HepG2 (cell line): ENCODE measurements around the gene TNFAIP8L1. TPM values are rescaled to one million over a fixed set of nuclear protein-coding genes. Genes with fewer than 3 reads are reported as not detected.

Experiments
- CC2D1A ChIP-seq: sonication (generic); formaldehyde crosslinking; IDR thresholded peaks from 2 replicates; pipeline ENCODE4 v1.8.1; 2023; ENCODE audit warnings: mild to moderate bottlenecking, missing genetic modification reagents
- E2F2 ChIP-seq: sonication (generic); formaldehyde crosslinking; IDR thresholded peaks from 2 replicates; pipeline ENCODE4 v1.4.0; 2020; ENCODE audit warnings: missing genetic modification reagents, borderline replicate concordance
- FIP1L1 ChIP-seq: fragments of 200-400 bp; formaldehyde crosslinking; IDR thresholded peaks from 2 replicates; pipeline ENCODE4 v1.6.1; 2018; ENCODE audit warnings: low read depth, mild to moderate bottlenecking, low read length, moderate library complexity, borderline replicate concordance; ENCODE audit not compliant: insufficient read depth
- GLI4 ChIP-seq: sonication (generic); formaldehyde crosslinking; IDR thresholded peaks from 2 replicates; pipeline ENCODE4 v1.5.1; 2020; ENCODE audit warnings: missing genetic modification reagents, mild to moderate bottlenecking, moderate library complexity, borderline replicate concordance
- HIVEP1 ChIP-seq: sonication (generic); formaldehyde crosslinking; IDR thresholded peaks from 2 replicates; pipeline ENCODE4 v1.4.0; 2020; ENCODE audit warnings: mild to moderate bottlenecking, missing genetic modification reagents
- PRPF4 ChIP-seq: fragments of 200-400 bp; formaldehyde crosslinking; IDR thresholded peaks from 2 replicates; pipeline ENCODE4 v1.6.1; 2016; ENCODE audit warnings: low read length, low read depth; ENCODE audit not compliant: poor library complexity, severe bottlenecking
- RORA ChIP-seq: sonication (generic); formaldehyde crosslinking; IDR thresholded peaks from 2 replicates; pipeline ENCODE4 v1.5.0; 2020; ENCODE audit warnings: mild to moderate bottlenecking, missing genetic modification reagents, moderate library complexity
- SP2 ChIP-seq: sonication (generic); formaldehyde crosslinking; IDR thresholded peaks from 2 replicates; pipeline ENCODE4 v1.5.1; 2020; ENCODE audit warnings: mild to moderate bottlenecking, missing genetic modification reagents
- ZFP37 ChIP-seq: sonication (generic); formaldehyde crosslinking; IDR thresholded peaks from 2 replicates; pipeline ENCODE4 v1.4.0; 2020; ENCODE audit warnings: missing genetic modification reagents, borderline replicate concordance
- ZNF136 ChIP-seq: sonication (generic); formaldehyde crosslinking; IDR thresholded peaks from 2 replicates; pipeline ENCODE4 v1.8.1; 2022; ENCODE audit warnings: low read depth, mild to moderate bottlenecking, moderate library complexity, missing genetic modification reagents
- ZNF350 ChIP-seq: sonication (generic); formaldehyde crosslinking; IDR thresholded peaks from 2 replicates; pipeline ENCODE4 v1.4.0; 2020; ENCODE audit warnings: mild to moderate bottlenecking, low read depth, missing genetic modification reagents, borderline replicate concordance
- ZNF609 ChIP-seq: sonication (generic); formaldehyde crosslinking; IDR thresholded peaks from 2 replicates; pipeline ENCODE4 v1.4.0; 2020; ENCODE audit warnings: mild to moderate bottlenecking, missing genetic modification reagents, borderline replicate concordance
- polyA plus RNA-seq, 8 experiments: library from polyadenylated mRNA; depleted of rRNA in 3 of 8; stranded (reverse) in 7 of 8; unstranded in 1 of 8; fragments of >200 nt; fragmentation: Illumina TruSeq in 4 of 8; extraction: Trizol in 4 of 8; gene quantifications; 2 replicates each; pipeline versions ENCODE4 v1.2.1 to v1.2.3, GENCODE V29; 2011 to 2016; ENCODE audit warnings: low read depth in 4 of 8, missing spikeins in 1 of 8, mixed read lengths in 1 of 8; ENCODE audit not compliant: insufficient read depth in 1 of 8
- total RNA-seq, 5 experiments: library from RNA; depleted of rRNA; stranded (reverse); fragments of >200 nt; fragmentation: Illumina TruSeq; extraction: Trizol; gene quantifications; 2 replicates each; pipeline ENCODE4 v1.2.3, GENCODE V29; 2016; ENCODE audit warnings: low read depth in 1 of 5
- TF ChIP-seq, protein P1 (sequence below): sonication (generic); formaldehyde crosslinking; IDR thresholded peaks from 2 replicates; pipeline ENCODE4 v1.4.0; 2020; ENCODE audit warnings: mild to moderate bottlenecking, missing genetic modification reagents
- TF ChIP-seq, protein P2 (sequence below): sonication (generic); formaldehyde crosslinking; IDR thresholded peaks from 2 replicates; pipeline ENCODE4 v1.4.0; 2020; ENCODE audit warnings: mild to moderate bottlenecking, missing genetic modification reagents
- TF ChIP-seq, protein P3 (sequence below): fragments of 450-650 bp; IDR thresholded peaks from 2 replicates; pipeline ENCODE4 v1.6.1; 2017

The TNFAIP8L1 gene
- total and polyA plus RNA-seq, 2 of the 13 experiments (the other 11 are each of a cell fraction or from before 2014, with no cell fraction given) = 13.4 to 21.4 TPM

- TF ChIP-seq E2F2 (CRISPR knock-in tag) (no peak; the same call in 1 of the 2 replicates), CC2D1A (CRISPR knock-in tag) (no peak), PRPF4 (no peak), ZNF609 (CRISPR knock-in tag) (no peak; the same call in 1 of the 2 replicates), RORA (CRISPR knock-in tag) (no peak), ZNF350 (CRISPR knock-in tag) (no peak), ZNF136 (CRISPR knock-in tag) (no peak), HIVEP1 (CRISPR knock-in tag) (no peak), FIP1L1 (no peak), SP2 (peak; percentile 41; the same call in 1 of the 2 replicates), ZFP37 (CRISPR knock-in tag) (no peak), GLI4 (CRISPR knock-in tag) (no peak)
- TF ChIP-seq, protein P1, sequence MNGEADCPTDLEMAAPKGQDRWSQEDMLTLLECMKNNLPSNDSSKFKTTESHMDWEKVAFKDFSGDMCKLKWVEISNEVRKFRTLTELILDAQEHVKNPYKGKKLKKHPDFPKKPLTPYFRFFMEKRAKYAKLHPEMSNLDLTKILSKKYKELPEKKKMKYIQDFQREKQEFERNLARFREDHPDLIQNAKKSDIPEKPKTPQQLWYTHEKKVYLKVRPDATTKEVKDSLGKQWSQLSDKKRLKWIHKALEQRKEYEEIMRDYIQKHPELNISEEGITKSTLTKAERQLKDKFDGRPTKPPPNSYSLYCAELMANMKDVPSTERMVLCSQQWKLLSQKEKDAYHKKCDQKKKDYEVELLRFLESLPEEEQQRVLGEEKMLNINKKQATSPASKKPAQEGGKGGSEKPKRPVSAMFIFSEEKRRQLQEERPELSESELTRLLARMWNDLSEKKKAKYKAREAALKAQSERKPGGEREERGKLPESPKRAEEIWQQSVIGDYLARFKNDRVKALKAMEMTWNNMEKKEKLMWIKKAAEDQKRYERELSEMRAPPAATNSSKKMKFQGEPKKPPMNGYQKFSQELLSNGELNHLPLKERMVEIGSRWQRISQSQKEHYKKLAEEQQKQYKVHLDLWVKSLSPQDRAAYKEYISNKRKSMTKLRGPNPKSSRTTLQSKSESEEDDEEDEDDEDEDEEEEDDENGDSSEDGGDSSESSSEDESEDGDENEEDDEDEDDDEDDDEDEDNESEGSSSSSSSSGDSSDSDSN (CRISPR knock-in tag) = peak; percentile 87
- TF ChIP-seq, protein P2, sequence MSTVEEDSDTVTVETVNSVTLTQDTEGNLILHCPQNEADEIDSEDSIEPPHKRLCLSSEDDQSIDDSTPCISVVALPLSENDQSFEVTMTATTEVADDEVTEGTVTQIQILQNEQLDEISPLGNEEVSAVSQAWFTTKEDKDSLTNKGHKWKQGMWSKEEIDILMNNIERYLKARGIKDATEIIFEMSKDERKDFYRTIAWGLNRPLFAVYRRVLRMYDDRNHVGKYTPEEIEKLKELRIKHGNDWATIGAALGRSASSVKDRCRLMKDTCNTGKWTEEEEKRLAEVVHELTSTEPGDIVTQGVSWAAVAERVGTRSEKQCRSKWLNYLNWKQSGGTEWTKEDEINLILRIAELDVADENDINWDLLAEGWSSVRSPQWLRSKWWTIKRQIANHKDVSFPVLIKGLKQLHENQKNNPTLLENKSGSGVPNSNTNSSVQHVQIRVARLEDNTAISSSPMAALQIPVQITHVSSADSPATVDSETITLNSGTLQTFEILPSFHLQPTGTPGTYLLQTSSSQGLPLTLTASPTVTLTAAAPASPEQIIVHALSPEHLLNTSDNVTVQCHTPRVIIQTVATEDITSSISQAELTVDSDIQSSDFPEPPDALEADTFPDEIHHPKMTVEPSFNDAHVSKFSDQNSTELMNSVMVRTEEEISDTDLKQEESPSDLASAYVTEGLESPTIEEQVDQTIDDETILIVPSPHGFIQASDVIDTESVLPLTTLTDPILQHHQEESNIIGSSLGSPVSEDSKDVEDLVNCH (CRISPR knock-in tag) = no peak
- TF ChIP-seq, protein P3, sequence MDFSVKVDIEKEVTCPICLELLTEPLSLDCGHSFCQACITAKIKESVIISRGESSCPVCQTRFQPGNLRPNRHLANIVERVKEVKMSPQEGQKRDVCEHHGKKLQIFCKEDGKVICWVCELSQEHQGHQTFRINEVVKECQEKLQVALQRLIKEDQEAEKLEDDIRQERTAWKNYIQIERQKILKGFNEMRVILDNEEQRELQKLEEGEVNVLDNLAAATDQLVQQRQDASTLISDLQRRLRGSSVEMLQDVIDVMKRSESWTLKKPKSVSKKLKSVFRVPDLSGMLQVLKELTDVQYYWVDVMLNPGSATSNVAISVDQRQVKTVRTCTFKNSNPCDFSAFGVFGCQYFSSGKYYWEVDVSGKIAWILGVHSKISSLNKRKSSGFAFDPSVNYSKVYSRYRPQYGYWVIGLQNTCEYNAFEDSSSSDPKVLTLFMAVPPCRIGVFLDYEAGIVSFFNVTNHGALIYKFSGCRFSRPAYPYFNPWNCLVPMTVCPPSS = no peak
Measured at GRCh38 chr19:4606921-4607678, 32.2 kb upstream of the TNFAIP8L1 start (continued).
